Neural crest cell (in vitro differentiated cells): Measurements from ENCODE around the gene RND1. TPM values are rescaled to one million over a fixed set of nuclear protein-coding genes. Genes with fewer than 3 reads are reported as not detected.

Source experiments
- DNase-seq: peaks from one replicate; pipeline ENCODE4 v3.0.0; 2021; ENCODE audit warnings: low read depth, mixed read lengths, low spot score
- H3K27ac Mint-ChIP-seq: one replicate; pipeline ENCODE4 v1.8.0; 2021; ENCODE audit warnings: mild to moderate bottlenecking, mixed read lengths; ENCODE audit not compliant: unreplicated experiment
- H3K27me3 Mint-ChIP-seq: 2 replicates; pipeline ENCODE4 v1.8.0; 2021; ENCODE audit warnings: low read depth, mild to moderate bottlenecking, mixed read lengths
- H3K36me3 Mint-ChIP-seq: 2 replicates; pipeline ENCODE4 v1.8.0; 2021; ENCODE audit warnings: low read depth, mild to moderate bottlenecking, mixed read lengths
- H3K4me1 Mint-ChIP-seq: 2 replicates; pipeline ENCODE4 v1.8.0; 2021; ENCODE audit warnings: mixed read lengths
- H3K4me3 Mint-ChIP-seq: one replicate; pipeline ENCODE4 v1.8.0; 2021; ENCODE audit warnings: mild to moderate bottlenecking, mixed read lengths
- H3K9me3 Mint-ChIP-seq: 2 replicates; pipeline ENCODE4 v1.8.0; 2021; ENCODE audit warnings: mixed read lengths
- CTCF ChIP-seq: fragments of 200-600 bp; sonication (generic); conservative IDR thresholded peaks from 2 replicates; pipeline ENCODE4 v1.5.0; 2021; ENCODE audit warnings: antibody characterized with exemption, mild to moderate bottlenecking
- total RNA-seq: library from RNA; stranded (reverse); gene quantifications from 2 replicates; pipeline ENCODE4 v1.2.1, GENCODE V29; 2021

Gene RND1
- total RNA-seq, 1 donor from 2014 or later, result 4.2 TPM

DNA sequence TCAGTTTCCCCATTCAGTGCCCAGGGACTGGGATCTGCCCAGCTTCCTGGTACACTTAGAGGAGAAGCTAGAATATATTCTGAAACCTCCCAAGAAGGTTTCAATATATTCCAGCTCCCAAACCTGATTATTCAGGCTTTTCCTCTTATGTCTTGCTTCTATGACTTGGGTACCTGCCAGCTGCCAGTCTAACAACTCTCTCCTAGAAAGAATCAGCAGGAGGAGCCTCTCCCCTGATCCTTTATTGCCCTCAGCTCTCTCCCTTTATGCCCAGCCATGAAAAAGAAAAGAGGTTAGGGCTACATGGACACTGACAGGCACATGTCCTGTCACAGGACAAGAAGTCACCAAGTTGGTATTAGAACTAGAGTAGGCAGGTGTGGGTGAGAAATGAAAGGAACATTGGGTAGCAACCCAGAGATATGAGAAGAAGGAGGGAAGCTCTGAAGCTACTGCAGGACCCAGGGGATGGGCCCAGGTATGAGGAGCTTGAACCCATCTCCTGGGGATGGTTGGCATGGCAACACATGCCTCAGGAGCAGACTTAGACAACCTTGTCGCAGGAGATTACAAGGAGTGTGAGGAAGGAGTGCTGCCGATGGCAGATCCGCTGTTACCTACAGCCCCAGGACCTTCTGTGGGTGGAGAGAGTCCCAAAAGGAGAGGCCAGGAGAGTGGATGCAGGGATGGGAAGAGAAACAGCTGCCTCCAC is 49.4 kb downstream of the RND1 start:
- no peak for DNase-seq
- no peak for TF ChIP-seq CTCF
- Mint-ChIP-seq H3K9me3 (no peaks in the 10 kb centered on the region), H3K36me3 (no peaks in the 10 kb centered on the region), H3K4me3 (peak overlapping the region; percentile 97), H3K27ac (no peak overlapping the region), H3K27me3 (peaks cover 14% of the 10 kb centered on the region), H3K4me1 (peaks cover 40% of the 10 kb centered on the region)

DNA sequence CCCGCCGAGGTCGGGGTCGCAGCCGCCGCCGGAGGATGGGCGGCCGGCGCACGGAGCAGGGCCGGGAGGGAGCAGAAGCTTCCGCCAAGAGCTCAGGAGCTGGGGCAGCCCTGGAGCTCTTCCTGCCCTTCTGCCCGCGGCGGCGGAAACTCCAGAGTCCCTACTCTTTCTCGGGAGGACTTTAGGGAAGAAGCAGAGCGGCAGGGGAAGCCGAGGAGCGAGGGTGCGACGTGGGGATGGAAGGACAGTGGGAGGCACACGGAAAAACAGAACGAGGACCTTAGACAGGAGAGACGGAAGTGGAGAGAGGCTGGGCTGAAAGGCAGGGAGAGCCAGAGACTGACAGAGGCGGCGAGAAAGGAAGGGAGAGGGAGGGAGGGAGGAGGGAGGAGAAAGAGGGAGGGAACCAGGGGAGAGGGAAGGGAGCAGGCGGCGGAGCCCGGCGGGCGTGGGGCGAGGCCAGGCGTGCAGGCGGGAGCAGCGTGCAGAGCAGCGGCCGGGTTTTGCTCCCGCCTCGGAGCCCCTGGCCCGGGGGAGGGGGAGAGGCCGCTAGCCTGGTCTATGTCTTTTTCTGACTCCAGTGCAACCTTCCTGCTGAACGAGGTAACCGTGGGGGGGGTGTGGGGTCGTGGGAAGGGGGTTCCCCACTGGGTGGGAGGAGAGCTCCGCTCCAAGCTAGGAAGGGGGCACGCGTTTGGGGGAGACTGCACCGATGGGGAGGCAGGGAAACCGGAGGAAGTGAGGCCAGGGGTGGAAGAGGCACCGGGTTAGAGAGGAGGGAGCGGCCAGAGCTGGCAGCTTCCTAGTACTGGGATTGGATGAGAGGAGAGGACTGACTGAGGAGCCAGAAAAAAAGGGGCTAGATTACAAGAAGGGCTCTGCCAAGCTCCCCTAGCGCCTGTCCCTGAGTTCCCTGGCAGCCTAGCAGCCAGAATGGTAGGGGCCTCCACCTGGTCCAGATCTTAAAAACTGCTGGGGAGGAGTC is 50.3 kb downstream of the RND1 start:
- peaks cover 49% of the 10 kb centered on the region for H3K4me1 Mint-ChIP-seq
- H3K9me3 Mint-ChIP-seq, result no peaks in the 10 kb centered on the region
- no peaks in the 10 kb centered on the region for H3K36me3 Mint-ChIP-seq
- peak overlapping the region; percentile 97 for H3K4me3 Mint-ChIP-seq
- peak; percentile 70 for DNase-seq
- peaks cover 14% of the 10 kb centered on the region for H3K27me3 Mint-ChIP-seq
- no peak for TF ChIP-seq CTCF
- peak overlapping the region; percentile 76 for H3K27ac Mint-ChIP-seq

- no peaks in the 10 kb centered on the region for H3K9me3 Mint-ChIP-seq
- H3K4me3 Mint-ChIP-seq, result peak overlapping the region; percentile 97
- H3K36me3 Mint-ChIP-seq, result no peaks in the 10 kb centered on the region
- peak; percentile 99 for TF ChIP-seq CTCF
- H3K4me1 Mint-ChIP-seq, result peaks cover 46% of the 10 kb centered on the region
- H3K27me3 Mint-ChIP-seq, result peaks cover 14% of the 10 kb centered on the region
- H3K27ac Mint-ChIP-seq, result no peak overlapping the region
- DNase-seq, result peak; percentile 80
Observed at GRCh38 chr12:48814262-48815125, 51.2 kb downstream of the RND1 start.

DNA sequence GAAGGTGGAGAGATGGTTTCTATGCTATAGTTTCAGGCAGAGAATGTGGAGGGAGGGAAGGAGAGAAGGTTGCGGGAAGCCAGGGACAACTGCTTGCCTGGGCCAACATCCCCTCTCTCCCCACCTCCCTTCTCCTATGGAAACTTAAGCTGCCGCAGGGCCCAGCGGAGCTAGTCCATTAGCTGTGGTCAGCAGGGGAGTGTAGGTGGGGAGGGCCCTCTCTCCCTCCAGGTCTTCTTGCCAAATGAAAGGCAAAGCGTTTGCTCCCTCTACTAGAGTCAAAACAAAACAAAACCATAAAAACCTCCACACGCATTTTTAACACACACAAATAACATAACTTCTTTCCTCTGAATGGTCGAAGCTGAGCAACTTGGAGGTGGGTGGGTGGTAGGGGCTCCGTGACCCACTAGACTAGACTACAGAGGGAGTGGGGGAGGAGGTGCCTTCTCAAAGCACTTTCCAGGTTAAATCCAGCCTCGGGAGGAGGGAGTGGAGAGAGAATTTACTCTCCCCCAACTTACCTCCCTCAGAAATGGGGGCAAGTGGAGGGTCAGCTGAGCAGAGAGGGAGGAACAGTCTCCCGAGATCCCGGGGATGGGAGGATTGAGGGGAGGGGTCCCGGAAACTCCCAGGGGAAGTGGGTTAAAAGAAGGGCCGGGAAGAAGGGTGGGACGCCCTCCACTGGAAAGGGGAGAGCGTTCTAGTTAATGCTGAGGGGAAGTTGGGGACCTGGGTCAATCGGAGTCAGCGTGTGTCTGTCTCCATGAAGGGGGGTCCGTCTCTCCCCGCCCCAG is 52.0 kb downstream of the RND1 start:
- H3K36me3 Mint-ChIP-seq, result no peaks in the 10 kb centered on the region
- H3K4me3 Mint-ChIP-seq, result peak overlapping the region; percentile 97
- TF ChIP-seq CTCF, result no peak
- no peaks in the 10 kb centered on the region for H3K9me3 Mint-ChIP-seq
- DNase-seq, result no peak
- peaks cover 39% of the 10 kb centered on the region for H3K4me1 Mint-ChIP-seq
- peaks cover 14% of the 10 kb centered on the region for H3K27me3 Mint-ChIP-seq
- H3K27ac Mint-ChIP-seq, result peak overlapping the region; percentile 35
